ENCODE measurements around the gene MEIS3. TPM values are rescaled to one million over a fixed set of nuclear protein-coding genes. Genes with fewer than 3 reads are reported as not detected.

The MEIS3 gene
- total RNA-seq, 2 donors from 2014 or later, result 24.3 to 26.0 TPM

Other genes with a start within 250 kb of the MEIS3 start
- 1 to 10 TPM; 3.7 to 4.2 TPM for gene BBC3, start 188.3 kb downstream of the MEIS3 start, total RNA-seq
- gene CCDC9, start 163.0 kb downstream of the MEIS3 start, total RNA-seq, result 10 to 100 TPM; 31.6 to 33.5 TPM
- gene INAFM1, start 144.6 kb downstream of the MEIS3 start, total RNA-seq, result 10 to 100 TPM; 28.2 to 38.6 TPM
- gene C5AR1, start 109.7 kb downstream of the MEIS3 start, total RNA-seq, result 10 to 100 TPM; 30.6 to 33.4 TPM
- 1 to 10 TPM; 2.7 to 8.2 TPM for gene C5AR2, start 87.4 kb downstream of the MEIS3 start, total RNA-seq
- gene DHX34, start 70.2 kb downstream of the MEIS3 start, total RNA-seq, result 1 to 10 TPM; 7.7 to 7.9 TPM
- gene SLC8A2, start 52.4 kb upstream of the MEIS3 start, total RNA-seq, result under 1 TPM; 0.56 to 0.67 TPM
- gene KPTN, start 64.7 kb upstream of the MEIS3 start, total RNA-seq, result 1 to 10 TPM; 6.5 to 7.9 TPM
- 10 to 100 TPM; 75.8 to 83.8 TPM for gene NAPA, start 95.5 kb upstream of the MEIS3 start, total RNA-seq
- gene ZNF541, start 153.6 kb upstream of the MEIS3 start, total RNA-seq, result under 1 TPM; 0.19 to 0.24 TPM
- gene BICRA, start 189.6 kb upstream of the MEIS3 start, total RNA-seq, result 10 to 100 TPM; 12.0 to 15.4 TPM

Measured in posterior vena cava (tissue), 2 donors.